Mucosa of descending colon (tissue), 3 donors: Measurements from ENCODE around the gene MSANTD1. TPM values are rescaled to one million over a fixed set of nuclear protein-coding genes. Genes with fewer than 3 reads are reported as not detected.

Source experiments
- ATAC-seq: fragments of 200-7000 bp; cut with Tn5 transposase; one replicate; pipeline ENCODE4 v1.9.1; 2020; ENCODE audit warnings: mild to moderate bottlenecking, moderate library complexity
- DNase-seq, 3 donors: peaks; one replicate each; pipeline ENCODE4 v3.0.0-alpha.2; 2020
- H3K36me3 ChIP-seq: fragments of 200-600 bp; one replicate; pipeline ENCODE4 v1.8.0; 2021; ENCODE audit warnings: low read depth, mild to moderate bottlenecking
- H3K4me1 ChIP-seq: fragments of 200-600 bp; one replicate; pipeline ENCODE4 v1.8.0; 2021; ENCODE audit warnings: low read depth, mild to moderate bottlenecking
- H3K4me3 ChIP-seq: fragments of 200-600 bp; one replicate; pipeline ENCODE4 v1.8.0; 2021; ENCODE audit warnings: mild to moderate bottlenecking
- H3K9me3 ChIP-seq: fragments of 200-600 bp; one replicate; pipeline ENCODE4 v1.8.0; 2021; ENCODE audit warnings: mild to moderate bottlenecking
- intact Hi-C, 2 donors: fragments of 100-400 bp; cut with DNase I in 1 of 2; cut with micrococcal nuclease in 1 of 2; formaldehyde crosslinking; loops; one replicate each; pipeline versions ENCODE4 v1.11.0 to v1.11.1; 2022; cut with DNase I, micrococcal nuclease
- total RNA-seq, 3 donors: library from RNA; stranded (reverse); fragmentation: NEBNext Ultra II Directional in 2 of 3; extraction: Animal tissue kit (Norgen Biotek cat#: 25700) in 2 of 3; gene quantifications; one replicate each; pipeline versions ENCODE4 v1.2.1 to v1.2.4, GENCODE V29; 2021 to 2023
- TF ChIP-seq, protein P1 (sequence below): fragments of 200-600 bp; IDR thresholded peaks from one replicate; pipeline ENCODE4 v1.8.0; 2022; ENCODE audit warnings: antibody characterized with exemption, mild to moderate bottlenecking
- donor health status: DM: no; HTN: no; CAD: no; lungs with moderate emphysema.
- donor health status: DM: no; HTN: no; CAD: no.
- donor health status: DM: no; HTN: yes; CAD: no.

Gene MSANTD1
- total RNA-seq, 3 donors from 2014 or later, result 0.58 to 1.3 (median 0.69) TPM

DNA sequence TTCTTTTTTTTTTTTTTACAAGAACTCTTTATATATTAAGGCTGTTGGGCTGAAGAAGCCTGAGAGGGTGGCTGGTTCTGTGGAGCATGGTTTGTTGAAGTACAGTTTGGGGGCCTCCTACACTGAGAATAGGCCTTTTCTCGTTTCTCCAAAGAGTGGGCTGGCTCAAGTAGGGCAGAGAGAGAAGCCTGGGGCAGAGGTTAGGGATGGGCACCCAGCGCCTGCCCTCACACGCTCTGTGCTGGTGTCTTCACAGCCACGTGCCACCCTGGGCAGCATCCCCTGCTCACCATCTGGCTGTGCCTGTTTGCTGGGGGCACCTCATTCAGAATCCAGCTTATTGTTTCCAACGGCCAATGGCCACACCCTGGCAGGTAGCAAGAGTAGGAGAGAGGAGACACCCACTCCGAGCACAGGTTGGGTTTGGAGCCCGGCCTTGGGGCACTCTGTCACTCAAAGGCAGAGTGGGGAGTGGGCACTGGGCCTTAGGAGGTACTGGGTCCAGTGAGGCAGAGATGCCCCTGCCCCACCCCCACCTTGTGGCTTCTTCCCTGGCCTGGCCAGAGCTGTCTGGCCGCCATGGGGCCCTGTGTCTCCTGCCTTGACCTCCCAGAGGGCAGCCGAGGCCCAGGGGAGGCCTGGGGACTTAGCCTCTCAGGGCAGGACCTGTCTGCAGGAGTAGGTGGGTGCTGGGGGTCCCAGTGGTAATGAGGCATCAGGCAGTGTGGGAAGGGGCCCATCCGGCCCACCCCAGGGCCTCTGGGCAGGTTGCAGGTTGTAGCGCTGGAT lies 2.9 kb downstream of the MSANTD1 start:
- H3K9me3 ChIP-seq, result no peaks in the 10 kb centered on the region
- intact Hi-C loops, result no loop called here
- no peaks in the 10 kb centered on the region for H3K36me3 ChIP-seq
- no peak overlapping the region for H3K4me3 ChIP-seq
- TF ChIP-seq, protein P1, sequence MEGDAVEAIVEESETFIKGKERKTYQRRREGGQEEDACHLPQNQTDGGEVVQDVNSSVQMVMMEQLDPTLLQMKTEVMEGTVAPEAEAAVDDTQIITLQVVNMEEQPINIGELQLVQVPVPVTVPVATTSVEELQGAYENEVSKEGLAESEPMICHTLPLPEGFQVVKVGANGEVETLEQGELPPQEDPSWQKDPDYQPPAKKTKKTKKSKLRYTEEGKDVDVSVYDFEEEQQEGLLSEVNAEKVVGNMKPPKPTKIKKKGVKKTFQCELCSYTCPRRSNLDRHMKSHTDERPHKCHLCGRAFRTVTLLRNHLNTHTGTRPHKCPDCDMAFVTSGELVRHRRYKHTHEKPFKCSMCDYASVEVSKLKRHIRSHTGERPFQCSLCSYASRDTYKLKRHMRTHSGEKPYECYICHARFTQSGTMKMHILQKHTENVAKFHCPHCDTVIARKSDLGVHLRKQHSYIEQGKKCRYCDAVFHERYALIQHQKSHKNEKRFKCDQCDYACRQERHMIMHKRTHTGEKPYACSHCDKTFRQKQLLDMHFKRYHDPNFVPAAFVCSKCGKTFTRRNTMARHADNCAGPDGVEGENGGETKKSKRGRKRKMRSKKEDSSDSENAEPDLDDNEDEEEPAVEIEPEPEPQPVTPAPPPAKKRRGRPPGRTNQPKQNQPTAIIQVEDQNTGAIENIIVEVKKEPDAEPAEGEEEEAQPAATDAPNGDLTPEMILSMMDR, result no peak
- H3K4me1 ChIP-seq, result no peaks in the 10 kb centered on the region
- DNase-seq (peak in 1 of 3 donors; percentile 15), ATAC-seq (no peak)

DNA sequence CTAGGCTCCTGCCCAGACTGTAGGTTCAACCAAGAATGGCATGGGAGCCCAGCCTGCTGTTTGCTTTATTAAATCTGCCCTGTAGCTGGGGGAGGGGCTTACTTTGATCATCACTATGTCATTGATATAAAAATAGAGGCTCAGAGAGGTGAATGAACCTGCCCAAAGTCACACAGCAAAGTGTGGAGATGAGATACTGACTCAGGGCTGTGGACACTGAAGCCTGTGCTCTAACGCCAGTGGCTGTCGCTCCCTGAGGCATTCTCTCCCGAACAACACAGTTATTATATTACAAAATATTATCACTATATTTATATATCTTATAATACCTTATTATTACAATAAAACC lies 3.5 kb downstream of the MSANTD1 start:
- no peaks in the 10 kb centered on the region for H3K36me3 ChIP-seq
- intact Hi-C loops, result no loop called here

DNA sequence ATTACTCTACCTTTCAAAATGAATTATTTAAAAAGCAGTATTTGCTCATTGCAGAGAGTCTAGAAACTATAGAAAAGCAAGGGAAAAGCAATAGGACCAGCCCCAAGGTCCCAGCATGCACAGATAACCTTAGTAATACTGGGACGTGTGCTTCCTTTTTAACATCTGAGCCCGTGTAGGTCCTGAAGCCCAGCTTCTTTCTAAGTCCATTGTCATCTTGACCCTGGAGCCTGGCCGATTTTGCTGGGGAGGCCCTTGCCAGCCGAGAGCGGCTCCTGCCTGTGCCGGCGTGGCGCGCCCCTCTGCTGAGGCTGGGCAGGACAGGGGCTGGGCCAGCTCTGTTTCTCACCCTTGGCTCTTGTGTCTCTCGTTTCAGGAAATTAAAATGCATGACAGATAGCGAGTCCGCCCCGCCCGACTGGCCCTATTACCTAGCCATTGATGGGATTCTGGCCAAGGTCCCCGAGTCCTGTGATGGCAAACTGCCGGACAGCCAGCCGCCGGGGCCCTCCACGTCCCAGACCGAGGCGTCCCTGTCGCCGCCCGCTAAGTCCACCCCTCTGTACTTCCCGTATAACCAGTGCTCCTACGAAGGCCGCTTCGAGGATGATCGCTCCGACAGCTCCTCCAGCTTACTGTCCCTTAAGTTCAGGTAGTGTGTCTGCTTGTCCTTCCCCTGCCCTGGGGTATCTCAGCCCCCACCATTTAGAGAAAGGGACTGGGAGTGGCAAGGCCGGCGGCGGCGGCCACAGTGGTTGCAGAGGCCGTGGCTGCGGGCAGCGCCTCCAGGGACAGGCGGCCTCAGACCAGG lies 4.1 kb downstream of the MSANTD1 start:
- ATAC-seq, result peak; percentile 27
- no peak overlapping the region for H3K4me3 ChIP-seq
- H3K9me3 ChIP-seq, result no peaks in the 10 kb centered on the region
- no peaks in the 10 kb centered on the region for H3K36me3 ChIP-seq
- peak in 1 of 3 donors; percentile 48 for DNase-seq
- TF ChIP-seq, protein P1, result no peak
- H3K4me1 ChIP-seq, result no peaks in the 10 kb centered on the region
- intact Hi-C loops, result no loop called here

More for the DNA sequence above, 3.5 kb downstream of the MSANTD1 start:
- no peak for ATAC-seq
- H3K4me1 ChIP-seq, result no peaks in the 10 kb centered on the region
- no peak overlapping the region for H3K4me3 ChIP-seq
- TF ChIP-seq, protein P1, result no peak
- DNase-seq, result no peak
- H3K9me3 ChIP-seq, result no peaks in the 10 kb centered on the region

DNA sequence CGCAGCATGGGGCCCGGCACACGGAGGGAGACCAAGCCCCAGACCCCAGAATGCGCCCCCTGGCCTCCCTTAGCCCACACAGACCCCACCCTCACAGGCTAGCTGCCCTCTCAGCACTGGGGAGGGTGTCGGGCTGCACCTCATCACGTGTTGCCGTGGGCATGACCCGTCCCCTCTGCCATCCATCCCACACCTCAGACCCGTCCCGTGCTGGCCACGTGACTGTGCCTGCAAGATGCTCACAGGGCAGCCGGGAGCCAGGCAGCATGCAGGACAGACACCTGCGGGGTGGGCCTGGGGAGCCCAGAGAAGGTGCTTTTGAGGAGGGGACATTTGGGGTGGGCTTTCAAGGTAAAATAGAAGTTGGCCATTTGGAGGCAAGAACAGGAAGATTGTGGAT lies 4.8 kb downstream of the MSANTD1 start:
- H3K4me3 ChIP-seq, result no peak overlapping the region
- peak in 1 of 3 donors; percentile 48 for DNase-seq
- TF ChIP-seq, protein P1, result no peak
- H3K36me3 ChIP-seq, result no peaks in the 10 kb centered on the region
- H3K4me1 ChIP-seq, result no peaks in the 10 kb centered on the region
- intact Hi-C loops, result no loop called here
- no peak for ATAC-seq
- no peaks in the 10 kb centered on the region for H3K9me3 ChIP-seq

DNA sequence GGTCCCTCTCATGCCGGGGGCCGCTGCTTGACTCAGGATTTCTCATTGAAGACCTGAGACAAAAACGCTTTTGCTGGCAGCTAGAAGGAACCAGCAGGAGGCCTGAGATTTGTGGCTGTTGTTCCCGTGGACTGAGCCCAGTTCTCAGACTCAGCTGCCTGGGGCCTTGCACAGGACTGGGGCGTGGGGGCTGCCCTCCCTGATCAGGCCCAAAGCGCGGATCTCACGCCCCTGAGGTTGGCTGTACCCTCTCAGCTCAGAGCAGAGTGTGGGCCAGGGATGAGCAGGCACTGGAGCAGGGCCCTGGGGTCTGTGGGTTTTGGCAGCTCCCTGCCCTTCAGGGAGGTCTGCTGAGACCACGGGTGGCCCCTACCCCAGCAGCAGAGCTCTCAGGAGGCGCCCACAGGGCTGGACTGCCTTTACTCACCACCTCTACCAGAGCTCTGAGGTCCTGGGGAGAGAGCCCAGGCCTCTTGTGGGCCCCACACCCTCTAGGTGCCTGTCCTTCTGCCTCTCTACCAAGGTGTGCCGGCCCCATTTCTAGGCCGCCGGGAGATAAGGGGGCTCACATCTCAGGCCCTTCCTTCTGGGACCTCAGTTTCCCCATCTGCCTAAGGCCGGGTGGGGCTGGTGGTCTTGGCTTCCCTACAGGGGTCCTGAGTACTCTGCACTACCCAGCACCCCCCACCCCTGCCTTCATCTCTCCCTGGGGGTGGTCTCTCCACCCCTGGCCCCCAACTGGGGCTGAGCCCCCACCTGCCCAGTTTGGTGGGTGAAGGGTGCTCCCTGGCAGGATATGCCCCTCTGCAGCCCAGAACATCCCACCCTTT lies 5.6 kb downstream of the MSANTD1 start:
- H3K4me3 ChIP-seq, result no peak overlapping the region
- intact Hi-C loops, result no loop called here
- no peaks in the 10 kb centered on the region for H3K4me1 ChIP-seq
- H3K36me3 ChIP-seq, result no peaks in the 10 kb centered on the region
- no peaks in the 10 kb centered on the region for H3K9me3 ChIP-seq
- ATAC-seq (no peak), DNase-seq (no peak)
- TF ChIP-seq, protein P1, result no peak
